GM12878 (cell line): ENCODE results near the gene OTULINL. TPM values are rescaled to one million over a fixed set of nuclear protein-coding genes. Genes with fewer than 3 reads are reported as not detected.

Source experiments
- ATAC-seq: fragments of 200-7000 bp; cut with Tn5 transposase; 3 replicates; pipeline ENCODE4 v1.9.1; 2020; ENCODE audit warnings: mild to moderate bottlenecking, moderate library complexity
- BruUV-seq: library from RNA; stranded (reverse); fragments of 400-500 nt; replicated peaks from 2 replicates; lab custom pipeline; 2021; lab: Mats Ljungman, UMichigan
- CTCF ChIA-PET: fragments of 300-600 bp; sonication (Branson Sonifier 250); formaldehyde crosslinking; extraction: SDS; loops from one replicate; lab custom pipeline; 2021; ENCODE audit warnings: inconsistent platforms; lab: Yijun Ruan, JAX
- POLR2A ChIA-PET: fragments of 350-600 bp; formaldehyde crosslinking; extraction: SDS; loops from one replicate; lab custom pipeline; 2021; ENCODE audit warnings: inconsistent platforms; lab: Charles Lee
- RAD21 ChIA-PET: fragments of 300-600 bp; sonication (Branson Sonifier 250); formaldehyde crosslinking; loops from one replicate; lab custom pipeline; 2023; ENCODE audit warnings: antibody characterized with exemption; ENCODE audit not compliant: unreplicated experiment; lab: Charles Lee
- SMC1A ChIA-PET: fragments of 300-600 bp; sonication (Branson Sonifier 250); formaldehyde crosslinking; loops from one replicate; lab custom pipeline; 2023; ENCODE audit not compliant: unreplicated experiment, uncharacterized antibody; lab: Charles Lee
- DNase-seq: peaks from one replicate; pipeline ENCODE4 v3.0.0-alpha.2; 2011; ENCODE audit warnings: low read depth, low spot score
- FAIRE-seq: peaks from 3 replicates; lab custom pipeline; 2011; peaks lifted over from hg19 to GRCh38; lab: Jason Lieb, UNC
- H2AFZ ChIP-seq: 2 replicates; pipeline ENCODE4 v1.6.0; 2011; ENCODE audit warnings: low read depth, low read length, control low read depth; ENCODE audit not compliant: control insufficient read depth
- H3K27ac ChIP-seq: 2 replicates; pipeline ENCODE4 v1.5.1; 2011; ENCODE audit warnings: control low read depth; ENCODE audit not compliant: control insufficient read depth, insufficient read depth
- H3K27me3 ChIP-seq, 2 experiments: replicated peaks in 1 of 2; 2 replicates each; pipeline versions ENCODE4 v1.6.0 to v1.6.1; 2011; ENCODE audit warnings: low read length in 1 of 2; ENCODE audit not compliant: control insufficient read depth in 2 of 2, insufficient read depth in 2 of 2
- H3K36me3 ChIP-seq, 2 experiments: 2 replicates each; pipeline ENCODE4 v1.5.1; 2011; ENCODE audit warnings: low read length in 1 of 2; ENCODE audit not compliant: control insufficient read depth in 2 of 2, insufficient read depth in 2 of 2
- H3K4me1 ChIP-seq: 2 replicates; pipeline ENCODE4 v1.6.1; 2011; ENCODE audit warnings: mild to moderate bottlenecking, low read length, moderate library complexity, mixed read lengths; ENCODE audit not compliant: control insufficient read depth, insufficient read depth
- H3K4me2 ChIP-seq: 2 replicates; pipeline ENCODE4 v1.6.0; 2011; ENCODE audit warnings: control low read depth; ENCODE audit not compliant: control insufficient read depth, insufficient read depth
- H3K4me3 ChIP-seq: fragments of 200-600 bp; sonication (generic); 2 replicates; pipeline ENCODE4 v1.5.1; 2016
- H3K79me2 ChIP-seq: 2 replicates; pipeline ENCODE4 v1.6.0; 2011; ENCODE audit warnings: low read length; ENCODE audit not compliant: control insufficient read depth, insufficient read depth
- H3K9ac ChIP-seq: 2 replicates; pipeline ENCODE4 v1.8.0; 2011; ENCODE audit warnings: low read length, control low read depth, mixed read lengths; ENCODE audit not compliant: control insufficient read depth, insufficient read depth
- H3K9me3 ChIP-seq: replicated peaks from 3 replicates; pipeline ENCODE4 v1.5.1; 2011; ENCODE audit warnings: mild to moderate bottlenecking, low read length; ENCODE audit not compliant: control insufficient read depth, insufficient read depth
- H4K20me1 ChIP-seq: 2 replicates; pipeline ENCODE4 v1.6.0; 2011; ENCODE audit not compliant: control insufficient read depth, insufficient read depth
- MTA3 ChIP-seq: IDR thresholded peaks from 2 replicates; pipeline ENCODE4 v1.6.1; 2012; ENCODE audit warnings: low read length, inconsistent platforms, borderline replicate concordance
- RB1 ChIP-seq: fragments of 450-650 bp; formaldehyde crosslinking; IDR thresholded peaks from 2 replicates; pipeline ENCODE4 v1.6.1; 2017; ENCODE audit warnings: mild to moderate bottlenecking, borderline replicate concordance
- WGBS: methylation state at CpG from one replicate; pipeline ENCODE4 v1.1.6; 2016; ENCODE audit warnings: low lambda C conversion rate; ENCODE audit not compliant: insufficient replicate concordance, insufficient coverage; ENCODE audit errors: missing lambda C conversion rate; 5-methylcytosine and 5-hydroxymethylcytosine counted together
- in situ Hi-C: fragments of 300-500 bp; cut with MboI; formaldehyde crosslinking; loops from 9 replicates; pipeline ENCODE4 v1.14.3; 2018; ENCODE audit warnings: mixed read lengths
- intact Hi-C: fragments of 100-400 bp; cut with micrococcal nuclease; formaldehyde crosslinking; loops from one replicate; pipeline ENCODE4 v1.14.2; 2022; ENCODE audit not compliant: unreplicated experiment
- polyA plus RNA-seq, 11 experiments: library from polyadenylated mRNA; depleted of rRNA in 4 of 11; unstranded in 6 of 11; stranded (reverse) in 5 of 11; fragments of >200 nt; fragmentation: Nextera tagmentation in 4 of 11; fragmentation: Illumina TruSeq in 1 of 11; extraction: Ambion mirVana in 4 of 11; extraction: Trizol in 1 of 11; gene quantifications; 1 replicate in 1 of 11; 2 replicates in 10 of 11; pipeline versions ENCODE4 v1.2.1 to v1.2.3, GENCODE V29; 2011 to 2016; ENCODE audit warnings: inconsistent platforms in 2 of 11, missing spikeins in 2 of 11, low read depth in 1 of 11
- total RNA-seq, 4 experiments: library from RNA; depleted of rRNA in 3 of 4; stranded (reverse); fragments of >200 nt in 3 of 4; fragmentation: Illumina TruSeq in 1 of 4; extraction: Trizol in 1 of 4; gene quantifications; 2 replicates each; pipeline versions ENCODE4 v1.2.1 to v1.2.3, GENCODE V29; 2013 to 2021

Gene OTULINL
- total and polyA plus RNA-seq, 10 of the 15 experiments (the other 5 are each of a cell fraction or from before 2014, with no cell fraction given): 0.60 to 4.7 (median 1.8) TPM

DNA sequence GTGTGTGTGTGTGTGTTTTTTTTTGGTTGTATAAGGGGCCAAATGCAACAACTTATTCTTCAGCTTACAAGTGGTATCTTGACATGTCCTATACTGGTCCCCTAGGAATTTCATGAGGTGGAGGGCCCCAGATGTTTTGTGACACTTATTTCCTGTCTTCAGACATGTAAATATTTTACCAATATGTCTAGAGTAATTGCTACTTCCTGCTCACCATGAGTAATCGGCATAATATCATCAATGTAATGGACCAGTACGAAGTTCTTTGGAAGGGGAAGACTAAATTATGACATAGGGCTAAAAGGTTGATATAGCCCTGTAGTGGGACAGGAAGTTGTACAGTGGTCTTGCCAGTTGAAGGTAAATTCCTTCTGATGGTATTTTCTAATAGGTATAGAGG lies 79.2 kb downstream of the OTULINL start:
- SMC1A ChIA-PET: interaction anchor here (1.1 kb wide), 1 partner anchor 12 kb away, joined by 3 read pairs; no protein-coding TSS in a partner anchor
- H3K4me2 ChIP-seq: no peak overlapping the region
- no peak overlapping the region for H3K9ac ChIP-seq
- 0 out of 4 replicates have a peak, but pooled peaks cover 0 to 5% of the 10 kb centered on the region in 2 experiments for H3K36me3 ChIP-seq
- ATAC-seq: no peak
- no peak overlapping the region for H2AFZ ChIP-seq
- BruUV-seq: no TSS peak
- H3K9me3 ChIP-seq: no peaks in the 10 kb centered on the region; the same call in 1 of the 3 replicates
- CTCF ChIA-PET: interaction anchor here (1.9 kb wide), 1 partner anchor 12 kb away, joined by 12 read pairs; no protein-coding TSS in a partner anchor
- DNase-seq: no peak
- intact Hi-C loops (no loop called here), in situ Hi-C loops (loop anchor here (25.0 kb wide), 1 partner anchor 499 kb away; no protein-coding TSS in a partner anchor)
- POLR2A ChIA-PET: interaction anchor here (0.7 to 0.9 kb wide), 2 partner anchors 9 to 42 kb away, joined by 3 to 9 read pairs; no protein-coding TSS in a partner anchor
- no peaks in the 10 kb centered on the region for H4K20me1 ChIP-seq
- RAD21 ChIA-PET: interaction anchor here (1.3 to 1.9 kb wide), 2 partner anchors 12 to 17 kb away, joined by 3 to 5 read pairs; no protein-coding TSS in a partner anchor
- WGBS: 4% methylated on average over 2 of the region's 2 CpGs
- H3K27ac ChIP-seq: no peak overlapping the region
- TF ChIP-seq RB1 (no peak), MTA3 (no peak)
- peaks cover 38% of the 10 kb centered on the region for H3K79me2 ChIP-seq
- no peaks in the 10 kb centered on the region for H3K27me3 ChIP-seq
- H3K4me3 ChIP-seq: no peak overlapping the region
- FAIRE-seq: no peak
- peaks cover 7% of the 10 kb centered on the region; the same call in 1 of the 2 replicates for H3K4me1 ChIP-seq

Other genes starting within 250 kb of the OTULINL start
- 44.0 and 44.1 TPM in 2 replicates for gene OTULIN, start 82.9 kb downstream of the OTULINL start, total RNA-seq (2014; rRNA removed)
- 31.6 and 35.0 TPM in 2 replicates for gene OTULIN, start 82.9 kb downstream of the OTULINL start, total RNA-seq (2014; rRNA removed; fragmentation: Illumina TruSeq; extraction: Trizol)
- gene OTULIN, start 82.9 kb downstream of the OTULINL start, total RNA-seq (2021): 70.5 and 72.0 TPM in 2 replicates
- 34.1 and 44.0 TPM in 2 replicates for gene OTULIN, start 82.9 kb downstream of the OTULINL start, polyA plus RNA-seq (2011; rRNA removed)
- gene OTULIN, start 82.9 kb downstream of the OTULINL start, polyA plus RNA-seq (2014; fragmentation: Illumina TruSeq; extraction: Trizol): 22.2 and 22.6 TPM in 2 replicates
- gene OTULIN, start 82.9 kb downstream of the OTULINL start, polyA plus RNA-seq (2014; fragmentation: Nextera tagmentation; extraction: Ambion mirVana): 1 to 10 TPM; 6.6 to 9.9 TPM
- 25.8 and 41.0 TPM in 2 replicates for gene OTULIN, start 82.9 kb downstream of the OTULINL start, polyA plus RNA-seq (2014; rRNA removed)
- gene OTULIN, start 82.9 kb downstream of the OTULINL start, polyA plus RNA-seq (2016; fragmentation: Nextera tagmentation; extraction: Ambion mirVana): 10 to 100 TPM in 1 of 2 experiments, 1 to 10 TPM in 1; 7.2 to 40.8 TPM